H1 (cell line): ENCODE data around the gene LCOR. TPM values are rescaled to one million over a fixed set of nuclear protein-coding genes. Genes with fewer than 3 reads are reported as not detected.

ENCODE experiments used
- CTCF ChIA-PET: fragments of 300-600 bp; sonication (Branson Sonifier 250); formaldehyde crosslinking; loops from one replicate; lab custom pipeline; 2021; ENCODE audit not compliant: partially characterized antibody; lab: Charles Lee
- POLR2A ChIA-PET: fragments of 300-600 bp; sonication (Branson Sonifier 250); formaldehyde crosslinking; loops from one replicate; lab custom pipeline; 2021; ENCODE audit warnings: inconsistent platforms; ENCODE audit not compliant: partially characterized antibody; lab: Charles Lee
- DNase-seq, 2 experiments: peaks; one replicate each; pipeline versions ENCODE4 v3.0.0 to v3.0.0-alpha.2; 2010 to 2022; ENCODE audit warnings: low spot score in 2 of 2, low read depth in 1 of 2, mixed read lengths in 1 of 2
- FAIRE-seq: peaks from 2 replicates; lab custom pipeline; 2011; peaks lifted over from hg19 to GRCh38; lab: Jason Lieb, UNC
- H2AFZ ChIP-seq: 2 replicates; pipeline ENCODE4 v1.8.1; 2012; ENCODE audit warnings: low read length, inconsistent platforms
- H2AK5ac ChIP-seq: 2 replicates; pipeline ENCODE4 v1.6.1; 2013; ENCODE audit warnings: low read depth, low read length
- H2BK120ac ChIP-seq: replicated peaks from 2 replicates; pipeline ENCODE3; 2013; ENCODE audit warnings: low read depth, low read length, inconsistent platforms
- H2BK12ac ChIP-seq: 2 replicates; pipeline ENCODE4 v1.6.1; 2013; ENCODE audit warnings: low read depth, low read length
- H2BK15ac ChIP-seq: 2 replicates; pipeline ENCODE4 v1.6.1; 2013; ENCODE audit warnings: low read length
- H2BK20ac ChIP-seq: 2 replicates; pipeline ENCODE4 v1.6.1; 2013; ENCODE audit warnings: low read length
- H2BK5ac ChIP-seq: 2 replicates; pipeline ENCODE4 v1.6.1; 2013; ENCODE audit warnings: low read depth, low read length
- H3K14ac ChIP-seq: 2 replicates; pipeline ENCODE4 v1.6.1; 2013; ENCODE audit warnings: inconsistent platforms; ENCODE audit not compliant: insufficient read length
- H3K18ac ChIP-seq: 2 replicates; pipeline ENCODE4 v1.6.1; 2013; ENCODE audit warnings: low read length; ENCODE audit errors: extremely low read depth
- H3K23ac ChIP-seq: 2 replicates; pipeline ENCODE4 v1.6.1; 2013; ENCODE audit warnings: inconsistent platforms; ENCODE audit not compliant: insufficient read length
- H3K23me2 ChIP-seq: 2 replicates; pipeline ENCODE4 v1.6.1; 2013; ENCODE audit warnings: low read depth, low read length
- H3K27ac ChIP-seq: 2 replicates; pipeline ENCODE4 v1.6.1; 2011; ENCODE audit warnings: low read depth, low read length, inconsistent platforms
- H3K27me3 ChIP-seq, 4 experiments: replicated peaks in 1 of 4; 1 replicate in 1 of 4; 2 replicates in 3 of 4; pipeline versions ENCODE4 v1.6.1 to v1.8.1; 2011 to 2013; ENCODE audit warnings: low read length in 3 of 4, mild to moderate bottlenecking in 3 of 4, inconsistent platforms in 2 of 4, mixed read lengths in 2 of 4, moderate library complexity in 1 of 4; ENCODE audit not compliant: control insufficient read depth in 3 of 4, insufficient read depth in 3 of 4; ENCODE audit errors: extremely low read depth in 1 of 4
- H3K36me3 ChIP-seq, 4 experiments: 2 replicates each; pipeline versions ENCODE4 v1.6.1 to v1.8.1; 2011 to 2013; ENCODE audit warnings: mild to moderate bottlenecking in 4 of 4, low read length in 3 of 4, moderate library complexity in 2 of 4, control low read depth in 1 of 4, inconsistent platforms in 1 of 4; ENCODE audit not compliant: insufficient read depth in 4 of 4, control insufficient read depth in 2 of 4
- H3K4ac ChIP-seq: replicated peaks from 2 replicates; pipeline ENCODE3; 2013; ENCODE audit warnings: low read length, low read depth, mixed read lengths, inconsistent platforms; ENCODE audit not compliant: insufficient read length
- H3K4me1 ChIP-seq, 4 experiments: replicated peaks in 1 of 4; 1 replicate in 1 of 4; 2 replicates in 3 of 4; pipeline versions ENCODE4 v1.6.1 to v1.8.1; 2011 to 2013; ENCODE audit warnings: low read length in 3 of 4, inconsistent platforms in 2 of 4, mixed read lengths in 1 of 4; ENCODE audit not compliant: insufficient read depth in 4 of 4, control insufficient read depth in 3 of 4
- H3K4me2 ChIP-seq, 2 experiments: 2 replicates each; pipeline versions ENCODE4 v1.6.1 to v1.8.1; 2011 to 2013; ENCODE audit warnings: low read depth in 2 of 2, low read length in 2 of 2, control low read depth in 1 of 2, inconsistent platforms in 1 of 2, mild to moderate bottlenecking in 1 of 2; ENCODE audit not compliant: insufficient read depth in 1 of 2
- H3K4me3 ChIP-seq, 4 experiments: fragments of 200-600, 300-600 bp in 1 of 4; sonication (generic), shearing (Covaris generic), sonication (Bioruptor Twin) in 1 of 4; 2 replicates each; pipeline versions ENCODE4 v1.5.1 to v1.8.1; 2011 to 2016; ENCODE audit warnings: low read length in 4 of 4, low read depth in 3 of 4, control low read depth in 2 of 4, inconsistent platforms in 2 of 4, mild to moderate bottlenecking in 2 of 4, mixed read lengths in 1 of 4, moderate library complexity in 1 of 4; ENCODE audit not compliant: insufficient read depth in 2 of 4; ENCODE audit errors: extremely low read depth in 1 of 4
- H3K56ac ChIP-seq: replicated peaks from 2 replicates; pipeline ENCODE3; 2013; ENCODE audit warnings: low read depth, mild to moderate bottlenecking, mixed read lengths, low read length, inconsistent platforms; ENCODE audit not compliant: insufficient read length
- H3K79me1 ChIP-seq: 2 replicates; pipeline ENCODE4 v1.6.1; 2013; ENCODE audit warnings: low read depth, low read length, control low read depth
- H3K79me2 ChIP-seq, 2 experiments: 2 replicates each; pipeline versions ENCODE4 v1.6.1 to v1.8.1; 2012 to 2013; ENCODE audit warnings: low read length in 2 of 2, mild to moderate bottlenecking in 2 of 2, inconsistent platforms in 1 of 2; ENCODE audit not compliant: insufficient read depth in 2 of 2, control insufficient read depth in 1 of 2
- H3K9ac ChIP-seq, 4 experiments: replicated peaks in 1 of 4; 1 replicate in 1 of 4; 2 replicates in 3 of 4; pipeline versions ENCODE4 v1.6.1 to v1.8.1; 2011 to 2013; ENCODE audit warnings: low read depth in 3 of 4, low read length in 3 of 4, control low read depth in 2 of 4, mild to moderate bottlenecking in 2 of 4, moderate library complexity in 2 of 4, inconsistent platforms in 1 of 4; ENCODE audit errors: extremely low read depth in 1 of 4
- H3K9me3 ChIP-seq, 2 experiments: 2 replicates each; pipeline versions ENCODE4 v1.6.1 to v1.8.1; 2012 to 2013; ENCODE audit warnings: mild to moderate bottlenecking in 2 of 2, moderate library complexity in 2 of 2, control low read depth in 1 of 2, inconsistent platforms in 1 of 2, low read depth in 1 of 2, low read length in 1 of 2, mixed read lengths in 1 of 2; ENCODE audit not compliant: insufficient read depth in 2 of 2
- H4K20me1 ChIP-seq, 2 experiments: replicated peaks in 1 of 2; 2 replicates each; pipeline versions ENCODE3 to v1.8.1; 2011 to 2013; ENCODE audit warnings: inconsistent platforms in 2 of 2, low read length in 2 of 2, mild to moderate bottlenecking in 1 of 2; ENCODE audit not compliant: insufficient read depth in 2 of 2, control insufficient read depth in 1 of 2
- H4K5ac ChIP-seq: 2 replicates; pipeline ENCODE4 v1.6.1; 2013; ENCODE audit warnings: low read length, low read depth, mixed read lengths, inconsistent platforms; ENCODE audit not compliant: insufficient read length
- H4K8ac ChIP-seq: 2 replicates; pipeline ENCODE4 v1.8.0; 2013; ENCODE audit warnings: mild to moderate bottlenecking, moderate library complexity, low read length, inconsistent platforms; ENCODE audit not compliant: insufficient read depth; ENCODE audit errors: extremely low read depth
- H4K91ac ChIP-seq: replicated peaks from 2 replicates; pipeline ENCODE3; 2013; ENCODE audit warnings: low read length, mixed read lengths, inconsistent platforms; ENCODE audit not compliant: insufficient read length
- CBX5 ChIP-seq: fragments of 300-800, 300-1000 bp; sonication (generic); IDR thresholded peaks from 2 replicates; pipeline ENCODE4 v1.7.1; 2016; ENCODE audit warnings: antibody characterized with exemption, low read length, low read depth
- CHD2 ChIP-seq: IDR thresholded peaks from 2 replicates; pipeline ENCODE4 v1.6.1; 2012; ENCODE audit warnings: low read length, improper control_type of control experiment
- EGR1 ChIP-seq: IDR thresholded peaks from 2 replicates; pipeline ENCODE4 v1.6.1; 2011; ENCODE audit warnings: low read depth, low read length, borderline replicate concordance
- FOSL1 ChIP-seq: IDR thresholded peaks from 2 replicates; pipeline ENCODE4 v1.6.1; 2011; ENCODE audit warnings: mild to moderate bottlenecking, low read depth, low read length, moderate library complexity; ENCODE audit not compliant: insufficient read depth
- JUN ChIP-seq: IDR thresholded peaks from 2 replicates; pipeline ENCODE4 v1.6.1; 2011; ENCODE audit warnings: low read depth, mild to moderate bottlenecking, improper control_type of control experiment, low read length
- KDM5A ChIP-seq: fragments of 200-600 bp; IDR thresholded peaks from 2 replicates; pipeline ENCODE4 v1.7.1; 2012; ENCODE audit warnings: mild to moderate bottlenecking, low read length, inconsistent platforms, mixed read lengths
- NANOG ChIP-seq: IDR thresholded peaks from 2 replicates; pipeline ENCODE4 v1.6.1; 2011; ENCODE audit warnings: low read length, low read depth, mild to moderate bottlenecking, inconsistent platforms; ENCODE audit not compliant: insufficient read depth, poor library complexity, severe bottlenecking
- SIRT6 ChIP-seq: IDR thresholded peaks from one replicate; pipeline ENCODE4 v1.7.1; 2012; ENCODE audit warnings: low read length, inconsistent platforms
- SIX5 ChIP-seq: IDR thresholded peaks from 2 replicates; pipeline ENCODE4 v1.6.1; 2011; ENCODE audit warnings: mild to moderate bottlenecking, low read depth, low read length
- SP4 ChIP-seq: IDR thresholded peaks from 2 replicates; pipeline ENCODE4 v1.6.1; 2012; ENCODE audit warnings: low read length, inconsistent platforms
- TBP ChIP-seq: IDR thresholded peaks from 2 replicates; pipeline ENCODE4 v1.6.1; 2011; ENCODE audit warnings: low read depth, low read length, improper control_type of control experiment
- YY1 ChIP-seq: IDR thresholded peaks from 2 replicates; pipeline ENCODE4 v1.6.1; 2011; ENCODE audit warnings: low read depth, mild to moderate bottlenecking, low read length
- ZNF274 ChIP-seq: IDR thresholded peaks from 2 replicates; pipeline ENCODE4 v1.7.0; 2012; ENCODE audit warnings: low read length, borderline replicate concordance; ENCODE audit errors: extremely low read depth
- whole genome bisulfite sequencing, 2 experiments: shearing (Covaris generic) in 1 of 2; methylation state at CpG; one replicate each; pipeline versions ENCODE4 v1.1.6 to v1.1.7; 2013 to 2015; ENCODE audit warnings: low lambda C conversion rate in 2 of 2, mixed read lengths in 2 of 2, inconsistent platforms in 1 of 2, low coverage in 1 of 2, missing lambda C conversion rate in 1 of 2; ENCODE audit not compliant: insufficient replicate concordance in 2 of 2, insufficient coverage in 1 of 2, insufficient read length in 1 of 2; ENCODE audit errors: extremely low coverage in 1 of 2, missing lambda C conversion rate in 1 of 2; 5-methylcytosine and 5-hydroxymethylcytosine counted together
- polyA plus RNA-seq, 7 experiments: library from polyadenylated mRNA; depleted of rRNA in 3 of 7; stranded (reverse) in 5 of 7; unstranded in 2 of 7; fragments of >200 nt in 5 of 7; fragments of 200-250 nt in 2 of 7; gene quantifications; 1 replicate in 5 of 7; 2 replicates in 1 of 7; 4 replicates in 1 of 7; pipeline versions ENCODE4 v1.2.1 to v1.2.3, GENCODE V29; 2011 to 2013; ENCODE audit warnings: missing spikeins in 2 of 7, mixed read lengths in 2 of 7
- total RNA-seq: library from RNA; stranded (reverse); fragmentation: NEBNext Ultra II Directional; extraction: Animal tissue kit (Norgen Biotek cat#: 25700); gene quantifications from 2 replicates; pipeline ENCODE4 v1.2.1, GENCODE V29; 2021
- TF ChIP-seq, protein P1 (sequence below): IDR thresholded peaks from 2 replicates; pipeline ENCODE4 v1.6.1; 2011; ENCODE audit warnings: low read length, improper control_type of control experiment

Gene LCOR
- total and polyA plus RNA-seq, 2 of the 8 experiments (the other 6 are each of a cell fraction or from before 2014, with no cell fraction given): 4.7 to 25.5 TPM

GRCh38 chr10:96863922-96864543, 31.9 kb downstream of the LCOR start:
- H2BK12ac ChIP-seq: no peak overlapping the region
- H3K56ac ChIP-seq: no peak overlapping the region
- no peak overlapping the region for H3K4me2 ChIP-seq
- H3K9me3 ChIP-seq: no peaks in the 10 kb centered on the region
- peaks cover 3 to 10% of the 10 kb centered on the region in 2 experiments for H4K20me1 ChIP-seq
- H3K23ac ChIP-seq: no peak overlapping the region
- WGBS, 2 experiments: 81% methylated on average over 3 of the region's 3 CpGs; no CpG with 5 or more reads in 1 of the 2 experiments
- H2AK5ac ChIP-seq: no peak overlapping the region
- H2BK15ac ChIP-seq: no peak overlapping the region
- no peak for DNase-seq
- H3K9ac ChIP-seq: no peak overlapping the region
- no peak overlapping the region for H4K5ac ChIP-seq
- H3K27me3 ChIP-seq: no peaks in the 10 kb centered on the region
- H3K27ac ChIP-seq: no peak overlapping the region
- no peak overlapping the region for H3K4me3 ChIP-seq
- H3K18ac ChIP-seq: no peak overlapping the region
- H3K4me1 ChIP-seq: no peaks in the 10 kb centered on the region
- H4K91ac ChIP-seq: no peak overlapping the region
- FAIRE-seq: no peak
- H3K14ac ChIP-seq: no peak overlapping the region
- ChIA-PET POLR2A (no interaction called here), CTCF (interaction anchor here (1.0 to 1.4 kb wide), 2 partner anchors 10 to 16 kb away, joined by 3 to 4 read pairs; no protein-coding TSS in a partner anchor)
- H3K36me3 ChIP-seq: peaks cover 0 to 3% (median 0%) of the 10 kb centered on the region in 4 experiments; a peak in 1 of 8 replicates
- peaks cover 2% of the 10 kb centered on the region for H3K79me1 ChIP-seq
- no peak overlapping the region for H2AFZ ChIP-seq
- no peak overlapping the region for H2BK5ac ChIP-seq
- no peak overlapping the region for H4K8ac ChIP-seq
- H3K23me2 ChIP-seq: no peaks in the 10 kb centered on the region
- no peak overlapping the region for H2BK20ac ChIP-seq
- H2BK120ac ChIP-seq: no peak overlapping the region
- no peak overlapping the region for H3K4ac ChIP-seq
- H3K79me2 ChIP-seq: peaks cover 3 to 76% of the 10 kb centered on the region in 2 experiments; a peak in 3 of 4 replicates
- TF ChIP-seq, protein P1, sequence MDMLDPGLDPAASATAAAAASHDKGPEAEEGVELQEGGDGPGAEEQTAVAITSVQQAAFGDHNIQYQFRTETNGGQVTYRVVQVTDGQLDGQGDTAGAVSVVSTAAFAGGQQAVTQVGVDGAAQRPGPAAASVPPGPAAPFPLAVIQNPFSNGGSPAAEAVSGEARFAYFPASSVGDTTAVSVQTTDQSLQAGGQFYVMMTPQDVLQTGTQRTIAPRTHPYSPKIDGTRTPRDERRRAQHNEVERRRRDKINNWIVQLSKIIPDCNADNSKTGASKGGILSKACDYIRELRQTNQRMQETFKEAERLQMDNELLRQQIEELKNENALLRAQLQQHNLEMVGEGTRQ: no peak
- TF ChIP-seq CHD2: no peak
- TF ChIP-seq FOSL1: no peak
- TF ChIP-seq ZNF274: no peak
- no peak for TF ChIP-seq JUN
- TF ChIP-seq YY1: no peak
- TF ChIP-seq KDM5A: no peak
- TF ChIP-seq SP4: no peak
- no peak for TF ChIP-seq EGR1
- no peak for TF ChIP-seq SIRT6
- TF ChIP-seq NANOG: no peak
- TF ChIP-seq CBX5: no peak
- TF ChIP-seq TBP: no peak
- TF ChIP-seq SIX5: no peak
